K562 (cell line): ENCODE results near the gene CCDC85B. TPM values are rescaled to one million over a fixed set of nuclear protein-coding genes. Genes with fewer than 3 reads are reported as not detected.
A peak's percentile ranks its signal among the peaks of the same experiment; 100 is the strongest.

Source experiments
- ELK3 ChIP-seq: fragments of 450-650 bp; formaldehyde crosslinking; IDR thresholded peaks from 2 replicates; pipeline ENCODE4 v1.4.0; 2020; ENCODE audit warnings: mild to moderate bottlenecking
- MTF1 ChIP-seq: fragments of 250-450 bp; sonication (Bioruptor Pico); IDR thresholded peaks from 2 replicates; pipeline ENCODE4 v1.9.0; 2021; ENCODE audit warnings: moderate library complexity, mild to moderate bottlenecking, inconsistent platforms, borderline replicate concordance
- MXI1 ChIP-seq: IDR thresholded peaks from 2 replicates; pipeline ENCODE4 v1.6.1; 2011; ENCODE audit warnings: low read depth, mild to moderate bottlenecking, improper control_type of control experiment, low read length
- NCOR1 ChIP-seq: fragments of 450-650 bp; IDR thresholded peaks from 2 replicates; pipeline ENCODE4 v1.6.1; 2016; ENCODE audit warnings: mild to moderate bottlenecking, moderate library complexity
- NR2C2 ChIP-seq, 2 experiments: fragments of 200-800 bp in 1 of 2; sonication (Bioruptor generic) in 1 of 2; sonication (generic) in 1 of 2; formaldehyde crosslinking in 1 of 2; IDR thresholded peaks; 2 replicates each; pipeline versions ENCODE4 v1.6.1 to v1.8.0; 2016 to 2022; ENCODE audit warnings: mild to moderate bottlenecking in 1 of 2, missing compliant biosample characterization in 1 of 2, missing genetic modification characterization in 1 of 2, missing genetic modification reagents in 1 of 2
- SMAD1 ChIP-seq: fragments of 150-350 bp; IDR thresholded peaks from 2 replicates; pipeline ENCODE4 v1.6.1; 2014; ENCODE audit warnings: low read length, low read depth; ENCODE audit not compliant: partially characterized antibody
- XRCC5 ChIP-seq: fragments of 200-400 bp; formaldehyde crosslinking; IDR thresholded peaks from 2 replicates; pipeline ENCODE4 v1.6.1; 2017; ENCODE audit warnings: low read depth, mild to moderate bottlenecking, low read length
- ZNF41 ChIP-seq: fragments of 250-450 bp; sonication (Bioruptor Pico); conservative IDR thresholded peaks from 2 replicates; pipeline ENCODE4 v1.4.0; 2020; ENCODE audit warnings: mild to moderate bottlenecking
- polyA plus RNA-seq, 8 experiments: library from polyadenylated mRNA; depleted of rRNA in 4 of 8; stranded (reverse) in 5 of 8; unstranded in 3 of 8; fragments of >200 nt; fragmentation: Nextera tagmentation in 2 of 8; fragmentation: Illumina TruSeq in 1 of 8; extraction: Ambion mirVana in 2 of 8; extraction: Trizol in 1 of 8; gene quantifications; 2 replicates each; pipeline versions ENCODE4 v1.2.1 to v1.2.3, GENCODE V29; 2011 to 2014; ENCODE audit warnings: inconsistent platforms in 1 of 8, missing spikeins in 1 of 8
- total RNA-seq, 7 experiments: library from RNA; depleted of rRNA in 6 of 7; stranded (reverse); fragments of >200 nt in 6 of 7; fragmentation: Illumina TruSeq in 2 of 7; extraction: Trizol in 2 of 7; gene quantifications; 2 replicates each; pipeline versions ENCODE4 v1.2.1 to v1.2.3, GENCODE V29; 2011 to 2021; ENCODE audit warnings: low replicate concordance in 1 of 7
- TF ChIP-seq, protein P1 (sequence below), 2 experiments: fragments of 450-650 bp in 1 of 2; sonication (generic) in 1 of 2; formaldehyde crosslinking in 1 of 2; IDR thresholded peaks; 2 replicates each; pipeline versions ENCODE4 v1.7.1 to v1.9.0; 2016 to 2022; ENCODE audit warnings: inconsistent platforms in 1 of 2, mild to moderate bottlenecking in 1 of 2, missing genetic modification reagents in 1 of 2
- TF ChIP-seq, protein P2 (sequence below): fragments of 450-650 bp; IDR thresholded peaks from 2 replicates; pipeline ENCODE4 v1.6.1; 2017; ENCODE audit warnings: antibody characterized with exemption, mild to moderate bottlenecking

Gene CCDC85B
- total and polyA plus RNA-seq, 9 of the 15 experiments (the other 6 are each of a cell fraction or from before 2014, with no cell fraction given): 0.14 to 138 (median 6.2) TPM

GRCh38 chr11:65891219-65892136 is 1.0 kb downstream of the CCDC85B start (continued):
- TF ChIP-seq, protein P1, sequence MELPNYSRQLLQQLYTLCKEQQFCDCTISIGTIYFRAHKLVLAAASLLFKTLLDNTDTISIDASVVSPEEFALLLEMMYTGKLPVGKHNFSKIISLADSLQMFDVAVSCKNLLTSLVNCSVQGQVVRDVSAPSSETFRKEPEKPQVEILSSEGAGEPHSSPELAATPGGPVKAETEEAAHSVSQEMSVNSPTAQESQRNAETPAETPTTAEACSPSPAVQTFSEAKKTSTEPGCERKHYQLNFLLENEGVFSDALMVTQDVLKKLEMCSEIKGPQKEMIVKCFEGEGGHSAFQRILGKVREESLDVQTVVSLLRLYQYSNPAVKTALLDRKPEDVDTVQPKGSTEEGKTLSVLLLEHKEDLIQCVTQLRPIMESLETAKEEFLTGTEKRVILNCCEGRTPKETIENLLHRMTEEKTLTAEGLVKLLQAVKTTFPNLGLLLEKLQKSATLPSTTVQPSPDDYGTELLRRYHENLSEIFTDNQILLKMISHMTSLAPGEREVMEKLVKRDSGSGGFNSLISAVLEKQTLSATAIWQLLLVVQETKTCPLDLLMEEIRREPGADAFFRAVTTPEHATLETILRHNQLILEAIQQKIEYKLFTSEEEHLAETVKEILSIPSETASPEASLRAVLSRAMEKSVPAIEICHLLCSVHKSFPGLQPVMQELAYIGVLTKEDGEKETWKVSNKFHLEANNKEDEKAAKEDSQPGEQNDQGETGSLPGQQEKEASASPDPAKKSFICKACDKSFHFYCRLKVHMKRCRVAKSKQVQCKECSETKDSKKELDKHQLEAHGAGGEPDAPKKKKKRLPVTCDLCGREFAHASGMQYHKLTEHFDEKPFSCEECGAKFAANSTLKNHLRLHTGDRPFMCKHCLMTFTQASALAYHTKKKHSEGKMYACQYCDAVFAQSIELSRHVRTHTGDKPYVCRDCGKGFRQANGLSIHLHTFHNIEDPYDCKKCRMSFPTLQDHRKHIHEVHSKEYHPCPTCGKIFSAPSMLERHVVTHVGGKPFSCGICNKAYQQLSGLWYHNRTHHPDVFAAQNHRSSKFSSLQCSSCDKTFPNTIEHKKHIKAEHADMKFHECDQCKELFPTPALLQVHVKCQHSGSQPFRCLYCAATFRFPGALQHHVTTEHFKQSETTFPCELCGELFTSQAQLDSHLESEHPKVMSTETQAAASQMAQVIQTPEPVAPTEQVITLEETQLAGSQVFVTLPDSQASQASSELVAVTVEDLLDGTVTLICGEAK (IDR thresholded peaks at IDR 0.05): no peak
- TF ChIP-seq, protein P1 (CRISPR knock-in tag; IDR thresholded peaks at IDR 0.05): 0 out of 2 replicates have a peak, but pooled peaks have one; percentile 5
- TF ChIP-seq ELK3 (CRISPR knock-in tag) (no peak), ZNF41 (CRISPR knock-in tag) (no peak), XRCC5 (peak; percentile 62), NCOR1 (peak; percentile 43), MTF1 (no peak), NR2C2 (CRISPR knock-in tag; IDR thresholded peaks at IDR 0.05) (no peak), NR2C2 (tag; IDR thresholded peaks at IDR 0.05) (no peak), MXI1 (no peak), SMAD1 (peak; percentile 1)
- TF ChIP-seq, protein P2, sequence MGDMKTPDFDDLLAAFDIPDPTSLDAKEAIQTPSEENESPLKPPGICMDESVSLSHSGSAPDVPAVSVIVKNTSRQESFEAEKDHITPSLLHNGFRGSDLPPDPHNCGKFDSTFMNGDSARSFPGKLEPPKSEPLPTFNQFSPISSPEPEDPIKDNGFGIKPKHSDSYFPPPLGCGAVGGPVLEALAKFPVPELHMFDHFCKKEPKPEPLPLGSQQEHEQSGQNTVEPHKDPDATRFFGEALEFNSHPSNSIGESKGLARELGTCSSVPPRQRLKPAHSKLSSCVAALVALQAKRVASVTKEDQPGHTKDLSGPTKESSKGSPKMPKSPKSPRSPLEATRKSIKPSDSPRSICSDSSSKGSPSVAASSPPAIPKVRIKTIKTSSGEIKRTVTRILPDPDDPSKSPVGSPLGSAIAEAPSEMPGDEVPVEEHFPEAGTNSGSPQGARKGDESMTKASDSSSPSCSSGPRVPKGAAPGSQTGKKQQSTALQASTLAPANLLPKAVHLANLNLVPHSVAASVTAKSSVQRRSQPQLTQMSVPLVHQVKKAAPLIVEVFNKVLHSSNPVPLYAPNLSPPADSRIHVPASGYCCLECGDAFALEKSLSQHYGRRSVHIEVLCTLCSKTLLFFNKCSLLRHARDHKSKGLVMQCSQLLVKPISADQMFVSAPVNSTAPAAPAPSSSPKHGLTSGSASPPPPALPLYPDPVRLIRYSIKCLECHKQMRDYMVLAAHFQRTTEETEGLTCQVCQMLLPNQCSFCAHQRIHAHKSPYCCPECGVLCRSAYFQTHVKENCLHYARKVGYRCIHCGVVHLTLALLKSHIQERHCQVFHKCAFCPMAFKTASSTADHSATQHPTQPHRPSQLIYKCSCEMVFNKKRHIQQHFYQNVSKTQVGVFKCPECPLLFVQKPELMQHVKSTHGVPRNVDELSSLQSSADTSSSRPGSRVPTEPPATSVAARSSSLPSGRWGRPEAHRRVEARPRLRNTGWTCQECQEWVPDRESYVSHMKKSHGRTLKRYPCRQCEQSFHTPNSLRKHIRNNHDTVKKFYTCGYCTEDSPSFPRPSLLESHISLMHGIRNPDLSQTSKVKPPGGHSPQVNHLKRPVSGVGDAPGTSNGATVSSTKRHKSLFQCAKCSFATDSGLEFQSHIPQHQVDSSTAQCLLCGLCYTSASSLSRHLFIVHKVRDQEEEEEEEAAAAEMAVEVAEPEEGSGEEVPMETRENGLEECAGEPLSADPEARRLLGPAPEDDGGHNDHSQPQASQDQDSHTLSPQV: peak; percentile 61
